Skin of body (tissue), 2 donors: ENCODE data around the gene ELMO1. TPM values are rescaled to one million over a fixed set of nuclear protein-coding genes. Genes with fewer than 3 reads are reported as not detected.
"Not testable (repeated sequence)": the region's sequence is repeated elsewhere in the genome, so short reads cannot be mapped to it uniquely, and the experiment has no call there.

Experiments
- DNase-seq: peaks from one replicate; lab custom pipeline; 2025; lab: John Stamatoyannopoulos, UW
- total RNA-seq: library from RNA; depleted of rRNA; stranded (reverse); fragments of >200 nt; gene quantifications from one replicate; pipeline ENCODE4 v1.2.3, GENCODE V29; 2014

ELMO1 gene
- total RNA-seq, 1 donor from 2014 or later, result 37.9 TPM

GRCh38 chr7:36986511-36986933 is 462.1 kb downstream of the ELMO1 start:
- DNase-seq, result no peak

- DNase-seq, result no peak
These were observed 462.7 kb downstream of the ELMO1 start for GRCh38 chr7:36985866-36986400.

GRCh38 chr7:36985316-36985715 is 463.3 kb downstream of the ELMO1 start:
- DNase-seq, result no peak

GRCh38 chr7:36984710-36985312 is 463.9 kb downstream of the ELMO1 start:
- DNase-seq, result no peak

GRCh38 chr7:36984041-36984521 is 464.6 kb downstream of the ELMO1 start:
- no peak for DNase-seq

- no peak for DNase-seq
These were observed 465.9 kb downstream of the ELMO1 start for GRCh38 chr7:36982766-36983165.

- no peak for DNase-seq
These were observed 468.8 kb downstream of the ELMO1 start for GRCh38 chr7:36979810-36980248.

- no peak for DNase-seq
These were observed 470.2 kb downstream of the ELMO1 start for GRCh38 chr7:36978461-36978860.

GRCh38 chr7:36977878-36978277 is 470.8 kb downstream of the ELMO1 start:
- no peak for DNase-seq

GRCh38 chr7:36973534-36973933 is 475.1 kb downstream of the ELMO1 start:
- not testable (repeated sequence) for DNase-seq

- no peak for DNase-seq
These were observed 476.5 kb downstream of the ELMO1 start for GRCh38 chr7:36972140-36972518.

GRCh38 chr7:36971515-36972139 is 477.0 kb downstream of the ELMO1 start:
- DNase-seq, result no peak

GRCh38 chr7:36970551-36971514 is 477.8 kb downstream of the ELMO1 start:
- no peak for DNase-seq

GRCh38 chr7:36969376-36969775 is 479.3 kb downstream of the ELMO1 start:
- DNase-seq, result no peak

GRCh38 chr7:36967387-36967786 is 481.3 kb downstream of the ELMO1 start:
- no peak for DNase-seq

- DNase-seq, result no peak
These were observed 482.0 kb downstream of the ELMO1 start for GRCh38 chr7:36966636-36967035.

- DNase-seq, result no peak
These were observed 482.6 kb downstream of the ELMO1 start for GRCh38 chr7:36966039-36966438.

- DNase-seq, result no peak
These were observed 483.0 kb downstream of the ELMO1 start for GRCh38 chr7:36965625-36966024.

- DNase-seq, result no peak
These were observed 484.4 kb downstream of the ELMO1 start for GRCh38 chr7:36964297-36964696.

GRCh38 chr7:36962367-36962766 is 486.3 kb downstream of the ELMO1 start:
- no peak for DNase-seq

GRCh38 chr7:36961693-36962092 is 487.0 kb downstream of the ELMO1 start:
- DNase-seq, result no peak

- DNase-seq, result no peak
These were observed 487.6 kb downstream of the ELMO1 start for GRCh38 chr7:36961097-36961496.
